ENCODE measurements around the gene HSD17B1. TPM values are rescaled to one million over a fixed set of nuclear protein-coding genes. Genes with fewer than 3 reads are reported as not detected.
A peak's percentile ranks its signal among the peaks of the same experiment; 100 is the strongest.

Gene HSD17B1
- total RNA-seq, 1 donor from 2014 or later = 1.5 TPM

GRCh38 chr17:42522798-42523278 is 29.9 kb upstream of the HSD17B1 start:
- FAIRE-seq (no peak), DNase-seq (ENCODE audit: low read depth) (no peak)
- Histone ChIP-seq H4K20me1 (ENCODE audit: insufficient read depth, low read length) (no peaks in the 10 kb centered on the region), H3K4me3 (ENCODE audit: insufficient read depth, low read depth, low read length) (no peak overlapping the region), H3K27me3 (ENCODE audit: insufficient read depth, low read length) (no peaks in the 10 kb centered on the region), H2AFZ (ENCODE audit: low read depth, low read length) (no peak overlapping the region), H3K9me3 (ENCODE audit: insufficient read depth, low read depth, low read length) (no peaks in the 10 kb centered on the region), H3K79me2 (ENCODE audit: insufficient read depth, low read length) (no peaks in the 10 kb centered on the region), H3K4me1 (ENCODE audit: insufficient read depth, low read length) (peaks cover 70% of the 10 kb centered on the region), H3K4me2 (ENCODE audit: low read length) (no peak overlapping the region), H3K36me3 (ENCODE audit: insufficient read depth, low read length) (no peaks in the 10 kb centered on the region), H3K9ac (ENCODE audit: low read length) (no peak overlapping the region), H3K27ac (ENCODE audit: low read depth, low read length) (no peak overlapping the region)
- Mint-ChIP-seq H3K27me3 (ENCODE audit: low read depth, unreplicated experiment) (no peaks in the 10 kb centered on the region), H3K27ac (ENCODE audit: unreplicated experiment) (peak overlapping the region; percentile 89), H3K4me1 (ENCODE audit: low read depth, unreplicated experiment) (peaks cover 77% of the 10 kb centered on the region), H3K9me3 (ENCODE audit: unreplicated experiment) (no peaks in the 10 kb centered on the region), H3K36me3 (ENCODE audit: low read depth, unreplicated experiment) (peaks cover 11% of the 10 kb centered on the region), H3K4me3 (ENCODE audit: unreplicated experiment) (no peak overlapping the region)
- TF ChIP-seq CTCF (IDR thresholded peaks at IDR 0.05; ENCODE audit: insufficient read depth, low read depth, low read length) = no peak
- TF ChIP-seq EZH2 (IDR thresholded peaks at IDR 0.05; ENCODE audit: insufficient read depth, low read length) = no peak

- Histone ChIP-seq H4K20me1 (ENCODE audit: insufficient read depth, low read length) (no peaks in the 10 kb centered on the region), H3K9ac (ENCODE audit: low read length) (no peak overlapping the region), H3K9me3 (ENCODE audit: insufficient read depth, low read depth, low read length) (no peaks in the 10 kb centered on the region), H3K4me2 (ENCODE audit: low read length) (no peak overlapping the region), H3K27ac (ENCODE audit: low read depth, low read length) (peak overlapping the region; percentile 30), H2AFZ (ENCODE audit: low read depth, low read length) (no peak overlapping the region), H3K4me3 (ENCODE audit: insufficient read depth, low read depth, low read length) (no peak overlapping the region), H3K36me3 (ENCODE audit: insufficient read depth, low read length) (no peaks in the 10 kb centered on the region), H3K27me3 (ENCODE audit: insufficient read depth, low read length) (no peaks in the 10 kb centered on the region), H3K79me2 (ENCODE audit: insufficient read depth, low read length) (no peaks in the 10 kb centered on the region), H3K4me1 (ENCODE audit: insufficient read depth, low read length) (peaks cover 48% of the 10 kb centered on the region)
- Mint-ChIP-seq H3K27me3 (ENCODE audit: low read depth, unreplicated experiment) (no peaks in the 10 kb centered on the region), H3K4me1 (ENCODE audit: low read depth, unreplicated experiment) (peaks cover 57% of the 10 kb centered on the region), H3K27ac (ENCODE audit: unreplicated experiment) (peak overlapping the region; percentile 97), H3K9me3 (ENCODE audit: unreplicated experiment) (no peaks in the 10 kb centered on the region), H3K36me3 (ENCODE audit: low read depth, unreplicated experiment) (peaks cover 11% of the 10 kb centered on the region), H3K4me3 (ENCODE audit: unreplicated experiment) (peak overlapping the region; percentile 69)
- no peak for FAIRE-seq
- TF ChIP-seq CTCF (IDR thresholded peaks at IDR 0.05; ENCODE audit: insufficient read depth, low read depth, low read length) (no peak), EZH2 (IDR thresholded peaks at IDR 0.05; ENCODE audit: insufficient read depth, low read length) (no peak)
- peak; percentile 95 for DNase-seq (ENCODE audit: low read depth)
These were observed 27.5 kb upstream of the HSD17B1 start for GRCh38 chr17:42525221-42525620.

GRCh38 chr17:42526031-42526444 is 26.7 kb upstream of the HSD17B1 start:
- TF ChIP-seq CTCF (IDR thresholded peaks at IDR 0.05; ENCODE audit: insufficient read depth, low read depth, low read length) (no peak), EZH2 (IDR thresholded peaks at IDR 0.05; ENCODE audit: insufficient read depth, low read length) (no peak)
- Mint-ChIP-seq H3K27me3 (ENCODE audit: low read depth, unreplicated experiment) (no peaks in the 10 kb centered on the region), H3K9me3 (ENCODE audit: unreplicated experiment) (no peaks in the 10 kb centered on the region), H3K4me1 (ENCODE audit: low read depth, unreplicated experiment) (peaks cover 52% of the 10 kb centered on the region), H3K36me3 (ENCODE audit: low read depth, unreplicated experiment) (peaks cover 11% of the 10 kb centered on the region), H3K4me3 (ENCODE audit: unreplicated experiment) (no peak overlapping the region), H3K27ac (ENCODE audit: unreplicated experiment) (peak overlapping the region; percentile 84)
- Histone ChIP-seq H3K9me3 (ENCODE audit: insufficient read depth, low read depth, low read length) (no peaks in the 10 kb centered on the region), H3K79me2 (ENCODE audit: insufficient read depth, low read length) (no peaks in the 10 kb centered on the region), H3K4me3 (ENCODE audit: insufficient read depth, low read depth, low read length) (no peak overlapping the region), H3K27me3 (ENCODE audit: insufficient read depth, low read length) (no peaks in the 10 kb centered on the region), H3K9ac (ENCODE audit: low read length) (no peak overlapping the region), H3K36me3 (ENCODE audit: insufficient read depth, low read length) (no peaks in the 10 kb centered on the region), H2AFZ (ENCODE audit: low read depth, low read length) (no peak overlapping the region), H3K4me1 (ENCODE audit: insufficient read depth, low read length) (peaks cover 40% of the 10 kb centered on the region), H3K4me2 (ENCODE audit: low read length) (peak overlapping the region; percentile 28), H3K27ac (ENCODE audit: low read depth, low read length) (peak overlapping the region; percentile 30), H4K20me1 (ENCODE audit: insufficient read depth, low read length) (no peaks in the 10 kb centered on the region)
- DNase-seq (ENCODE audit: low read depth) = peak; percentile 62
- no peak for FAIRE-seq

Data from astrocyte (in vitro differentiated cells and primary cell).